Choroid plexus epithelial cell (primary cell): ENCODE measurements around the gene OR6B2.

Experiments
- DNase-seq: peaks from one replicate; pipeline ENCODE4 v3.0.0-alpha.2; 2010; ENCODE audit warnings: low read depth
- H3K4me3 ChIP-seq: 2 replicates; pipeline ENCODE4 v1.5.1; 2011; ENCODE audit warnings: low read depth, mild to moderate bottlenecking, control low read depth, low read length, moderate library complexity
- TF ChIP-seq, protein P1 (sequence below): conservative IDR thresholded peaks from 2 replicates; pipeline ENCODE4 v1.5.1; 2011; ENCODE audit warnings: low read depth, mild to moderate bottlenecking, control low read depth, inconsistent platforms, low read length, moderate library complexity

The OR6B2 gene

DNA sequence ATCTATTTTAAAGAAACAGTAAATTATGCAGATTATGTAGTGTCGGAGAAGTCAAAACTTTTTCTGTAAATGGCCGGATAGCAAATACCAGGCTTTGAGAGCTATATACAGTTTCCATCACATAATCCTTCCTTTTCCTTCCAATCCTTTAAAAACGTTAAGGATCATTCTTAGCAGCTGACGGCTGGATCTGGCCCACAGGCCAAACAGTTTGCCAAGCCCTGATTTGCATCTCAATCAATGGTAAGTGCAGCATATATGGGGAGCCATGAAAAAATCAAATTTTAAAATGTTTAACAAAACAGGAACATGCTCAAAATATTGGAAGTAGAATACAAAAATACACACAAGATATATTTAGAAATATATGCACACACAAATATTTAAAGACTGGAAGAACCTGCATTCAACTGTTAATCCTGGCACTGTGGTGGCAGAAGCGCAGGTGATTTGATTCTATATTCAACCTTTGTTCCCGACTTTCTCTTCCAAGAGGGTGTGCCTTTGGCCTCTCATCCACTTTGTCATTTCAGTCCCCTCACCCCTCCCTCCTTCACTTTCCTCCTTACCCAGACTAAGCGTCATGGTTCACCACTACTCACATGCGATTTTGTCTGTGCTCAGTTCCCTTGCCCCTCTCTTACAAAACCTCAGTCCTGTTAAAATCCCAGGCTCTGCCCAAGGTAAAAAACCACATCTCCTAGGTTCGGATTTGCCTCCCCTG, 32.4 kb downstream of the OR6B2 start:
- TF ChIP-seq, protein P1, sequence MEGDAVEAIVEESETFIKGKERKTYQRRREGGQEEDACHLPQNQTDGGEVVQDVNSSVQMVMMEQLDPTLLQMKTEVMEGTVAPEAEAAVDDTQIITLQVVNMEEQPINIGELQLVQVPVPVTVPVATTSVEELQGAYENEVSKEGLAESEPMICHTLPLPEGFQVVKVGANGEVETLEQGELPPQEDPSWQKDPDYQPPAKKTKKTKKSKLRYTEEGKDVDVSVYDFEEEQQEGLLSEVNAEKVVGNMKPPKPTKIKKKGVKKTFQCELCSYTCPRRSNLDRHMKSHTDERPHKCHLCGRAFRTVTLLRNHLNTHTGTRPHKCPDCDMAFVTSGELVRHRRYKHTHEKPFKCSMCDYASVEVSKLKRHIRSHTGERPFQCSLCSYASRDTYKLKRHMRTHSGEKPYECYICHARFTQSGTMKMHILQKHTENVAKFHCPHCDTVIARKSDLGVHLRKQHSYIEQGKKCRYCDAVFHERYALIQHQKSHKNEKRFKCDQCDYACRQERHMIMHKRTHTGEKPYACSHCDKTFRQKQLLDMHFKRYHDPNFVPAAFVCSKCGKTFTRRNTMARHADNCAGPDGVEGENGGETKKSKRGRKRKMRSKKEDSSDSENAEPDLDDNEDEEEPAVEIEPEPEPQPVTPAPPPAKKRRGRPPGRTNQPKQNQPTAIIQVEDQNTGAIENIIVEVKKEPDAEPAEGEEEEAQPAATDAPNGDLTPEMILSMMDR: no peak
- H3K4me3 ChIP-seq: no peak overlapping the region
- DNase-seq: no peak

DNA sequence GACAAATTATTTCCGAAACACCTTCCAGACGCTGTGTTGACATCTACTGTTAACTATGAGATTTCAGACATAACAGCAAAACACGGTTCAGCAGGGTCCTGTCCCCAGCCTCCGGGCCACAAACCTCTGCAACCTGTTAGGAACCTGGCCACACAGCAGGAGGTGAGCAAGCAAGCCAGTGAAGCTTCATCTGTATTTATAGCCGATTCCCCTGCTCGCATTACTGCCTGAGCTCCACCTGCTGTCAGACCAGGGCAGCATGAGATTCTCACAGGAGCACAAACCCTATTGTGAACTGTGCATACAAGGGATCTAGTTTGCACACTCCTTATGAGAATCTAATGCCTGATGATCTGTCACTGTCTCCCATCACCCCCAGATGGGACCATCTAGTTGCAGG, 36.1 kb downstream of the OR6B2 start:
- DNase-seq: peak; percentile 4
- no peak overlapping the region for H3K4me3 ChIP-seq
- TF ChIP-seq, protein P1: peak; percentile 6

DNA sequence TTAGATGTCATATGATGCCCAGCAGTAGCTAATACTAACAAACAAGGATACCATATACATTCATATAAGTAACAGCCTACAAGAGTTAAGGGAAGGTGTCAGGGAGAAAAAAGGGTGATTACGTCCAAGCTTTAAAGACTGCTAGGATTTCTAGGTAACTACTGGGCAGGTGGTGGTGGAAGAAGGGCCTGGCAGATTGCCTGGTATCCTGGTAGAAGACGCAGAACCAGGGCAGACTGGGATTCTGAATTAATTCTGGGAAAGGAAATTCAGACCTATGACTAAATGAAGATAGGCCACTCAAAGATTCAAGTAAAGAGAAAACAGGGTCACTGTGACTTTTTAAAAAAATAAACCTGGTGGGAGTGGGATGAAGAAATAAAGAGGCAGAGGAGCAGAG, 36.9 kb downstream of the OR6B2 start:
- TF ChIP-seq, protein P1: no peak
- DNase-seq: no peak
- H3K4me3 ChIP-seq: no peak overlapping the region

DNA sequence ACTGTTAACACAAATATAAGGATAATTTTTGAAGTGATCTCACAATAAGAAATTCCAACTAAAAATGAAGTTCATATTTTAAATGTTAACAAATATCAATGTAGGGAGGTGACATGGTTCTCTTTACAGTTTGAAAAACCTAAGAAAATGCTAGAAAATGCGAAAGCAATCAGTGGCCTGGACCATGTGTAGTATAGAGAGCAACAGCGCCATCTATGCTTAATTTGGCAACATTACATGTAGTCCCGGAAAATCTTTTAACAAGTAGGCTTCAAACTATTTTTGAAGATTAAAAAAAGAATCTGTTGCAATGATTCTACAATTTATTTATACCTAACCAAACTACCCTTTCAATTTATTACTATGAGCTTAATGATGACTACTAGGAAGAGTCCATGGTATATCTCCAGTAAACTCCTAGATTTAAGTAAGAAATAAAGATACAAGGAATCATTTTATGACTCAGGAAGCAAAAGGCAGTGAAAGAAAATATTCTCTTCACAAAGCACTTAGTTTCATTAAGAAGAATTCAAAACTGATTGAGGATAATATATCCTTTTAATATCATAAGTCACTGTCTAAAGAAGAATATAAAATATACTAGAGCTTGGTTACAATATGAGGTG, 38.4 kb downstream of the OR6B2 start:
- no peak overlapping the region for H3K4me3 ChIP-seq
- TF ChIP-seq, protein P1: peak; percentile 78
- DNase-seq: peak; percentile 86

DNA sequence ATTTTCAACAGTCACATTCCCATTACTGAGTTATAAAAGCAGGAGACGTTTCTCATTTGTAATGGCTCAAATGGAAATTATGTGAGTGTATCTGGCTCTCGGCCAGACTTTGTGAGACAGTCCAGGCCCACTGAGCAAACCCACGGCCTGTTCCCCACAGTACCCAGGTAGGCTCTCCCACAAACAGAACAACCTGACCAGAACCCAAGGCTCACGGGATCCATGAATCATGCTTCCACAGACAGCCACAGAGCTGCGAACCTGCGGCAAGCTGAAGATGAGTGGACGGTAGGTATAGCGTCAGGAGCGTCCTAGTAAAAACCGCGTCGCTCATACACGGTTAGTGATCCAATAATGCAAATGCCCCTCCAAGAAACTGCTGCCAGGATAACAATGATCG, 39.3 kb downstream of the OR6B2 start:
- DNase-seq: no peak
- TF ChIP-seq, protein P1: no peak
- H3K4me3 ChIP-seq: no peak overlapping the region

DNA sequence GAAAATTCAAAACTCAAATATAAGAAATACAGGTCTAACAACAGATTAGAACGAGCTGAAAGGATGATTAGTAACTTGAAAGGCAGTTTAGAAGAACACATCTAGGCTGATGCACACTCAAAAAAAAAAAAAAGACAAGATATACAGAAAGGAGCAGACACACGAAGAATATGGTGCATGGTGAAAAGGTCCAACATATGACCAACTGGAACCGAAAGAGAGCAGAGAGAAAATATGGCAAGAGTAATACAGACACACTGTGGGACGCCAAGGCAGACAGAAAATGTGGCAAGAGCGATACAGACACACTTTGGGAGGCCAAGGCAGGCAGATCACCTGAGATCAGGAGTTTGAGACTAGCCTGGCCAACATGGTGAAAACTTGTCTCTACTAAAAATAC, 44.9 kb downstream of the OR6B2 start:
- no peak overlapping the region for H3K4me3 ChIP-seq
- TF ChIP-seq, protein P1: no peak
- peak; percentile 16 for DNase-seq
